GM19372 (cell line): Measurements from ENCODE around the gene ANAPC1.
"Not testable (repeated sequence)": the region's sequence is repeated elsewhere in the genome, so short reads cannot be mapped to it uniquely, and the experiment has no call there.

Source experiments
- ATAC-seq: cut with Tn5 transposase; IDR thresholded peaks from one replicate; pipeline ENCODE4 v1.9.1; 2021; ENCODE audit warnings: mild to moderate bottlenecking, low read depth, moderate library complexity; ENCODE audit not compliant: unreplicated experiment

Gene ANAPC1

DNA sequence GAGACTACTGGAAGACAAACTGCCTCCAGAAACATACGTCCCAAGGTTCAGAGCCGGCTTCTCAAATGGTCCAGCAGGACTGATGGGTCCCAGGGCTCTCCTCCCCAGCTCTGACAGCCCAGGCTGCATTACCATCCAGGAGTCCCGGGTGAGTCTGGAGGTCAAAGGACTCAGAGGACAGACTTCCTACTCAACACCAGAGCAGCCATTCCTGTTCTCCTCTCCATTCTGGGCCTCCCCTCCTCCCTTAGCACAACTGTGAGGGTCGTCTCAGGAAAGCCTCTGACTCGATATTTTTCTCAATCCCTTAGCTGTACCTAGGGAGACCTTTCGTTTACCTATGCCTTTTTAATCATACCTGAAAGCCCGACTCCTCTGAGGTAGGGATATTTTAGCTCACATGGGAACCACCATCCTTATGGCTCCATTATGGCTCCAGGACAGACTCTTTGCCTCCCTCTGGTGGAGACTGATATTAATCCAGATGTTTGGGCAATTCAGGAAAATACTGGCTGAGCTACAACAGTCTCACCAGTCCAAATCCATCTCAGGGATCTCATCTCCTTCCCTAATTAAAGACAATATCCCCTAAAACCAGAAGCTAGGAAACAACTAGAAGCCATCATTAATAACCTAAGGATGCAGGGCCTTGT, 70.9 kb downstream of the ANAPC1 start:
- not testable (repeated sequence) for ATAC-seq

DNA sequence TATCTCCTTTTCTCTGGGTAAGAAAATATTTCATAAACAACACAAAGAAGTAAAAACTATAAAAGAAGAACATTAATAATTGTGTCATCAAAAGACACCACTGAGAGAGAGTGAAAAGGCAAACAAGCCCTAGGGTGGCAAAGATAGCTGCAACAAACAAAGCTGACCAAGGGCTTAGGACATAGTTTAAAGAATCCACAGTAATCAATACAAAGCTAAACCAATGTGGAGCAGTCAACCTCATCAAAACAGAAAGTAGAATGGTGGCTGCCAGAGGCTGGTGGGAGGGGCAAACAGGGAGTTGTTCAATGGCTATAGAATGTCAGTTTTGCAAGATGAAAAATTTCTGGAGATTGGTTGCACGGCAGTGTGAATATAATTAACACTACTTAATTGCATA, 93.4 kb downstream of the ANAPC1 start:
- not testable (repeated sequence) for ATAC-seq

DNA sequence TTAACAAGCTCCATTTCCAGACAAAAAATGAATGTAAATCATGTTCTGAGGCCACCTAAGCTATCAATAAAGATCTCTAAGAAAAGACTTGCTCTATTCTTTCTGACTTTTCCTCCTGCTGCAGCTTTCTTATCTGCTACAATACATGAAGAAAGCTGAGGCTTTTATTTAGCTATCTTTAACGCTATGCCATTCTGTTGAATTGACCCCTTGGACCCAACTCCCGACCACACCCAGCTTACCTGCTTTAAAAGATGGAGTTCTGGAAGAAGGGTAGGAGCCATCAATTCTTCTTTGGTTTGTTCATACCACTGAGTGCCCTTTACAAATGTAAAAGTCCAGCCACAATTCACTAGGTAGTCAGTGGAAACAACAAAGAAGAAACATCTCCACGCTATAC, 99.9 kb downstream of the ANAPC1 start:
- not testable (repeated sequence) for ATAC-seq

DNA sequence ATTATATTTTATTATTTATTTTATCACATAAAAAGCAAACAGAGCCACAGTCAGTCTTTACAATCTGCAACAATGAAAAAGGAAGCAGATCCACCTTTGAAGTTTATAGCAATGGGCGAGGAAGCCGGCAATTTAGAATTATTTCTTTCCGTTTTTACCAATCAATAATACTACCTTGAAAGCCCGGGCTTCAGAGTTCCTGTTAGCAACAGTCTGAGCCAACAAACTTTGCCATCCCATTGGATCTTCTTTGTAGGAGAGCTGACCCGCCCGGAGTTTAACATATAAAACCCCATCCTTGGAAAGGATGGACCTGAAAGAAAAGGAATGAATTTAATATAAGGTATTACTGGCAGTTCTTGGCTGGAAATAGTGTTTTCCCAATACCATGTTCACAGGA, 101.8 kb downstream of the ANAPC1 start:
- not testable (repeated sequence) for ATAC-seq

DNA sequence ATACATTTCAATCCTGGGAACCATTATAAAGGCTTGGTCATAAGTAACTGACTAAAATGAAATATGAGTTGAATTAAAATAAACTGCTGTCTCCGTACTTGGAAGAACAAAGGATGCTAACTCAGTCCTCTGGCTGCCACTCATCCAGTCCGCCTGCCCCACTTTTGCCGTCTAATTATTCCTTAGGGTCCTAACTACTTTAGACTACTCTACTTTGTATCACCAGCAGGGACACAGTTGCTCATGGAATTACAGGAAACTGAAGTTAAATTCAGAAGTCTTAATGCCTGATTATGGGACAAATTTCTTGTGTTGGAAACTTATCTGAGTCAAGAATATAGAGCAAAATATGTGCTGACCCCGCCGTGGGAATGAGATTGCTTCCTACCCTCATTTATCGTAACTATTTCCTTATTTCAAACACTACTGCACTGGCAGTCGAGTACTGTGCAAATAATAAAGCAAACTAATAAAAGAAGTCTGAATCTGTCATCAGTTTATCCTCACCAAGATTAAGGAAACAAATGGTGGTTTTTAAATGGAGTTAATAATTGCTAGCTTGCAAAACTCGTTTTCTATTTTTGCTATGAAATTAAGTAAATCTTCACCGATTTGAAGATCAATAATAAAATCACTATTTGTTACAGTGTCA, 102.4 kb downstream of the ANAPC1 start:
- ATAC-seq: not testable (repeated sequence)

DNA sequence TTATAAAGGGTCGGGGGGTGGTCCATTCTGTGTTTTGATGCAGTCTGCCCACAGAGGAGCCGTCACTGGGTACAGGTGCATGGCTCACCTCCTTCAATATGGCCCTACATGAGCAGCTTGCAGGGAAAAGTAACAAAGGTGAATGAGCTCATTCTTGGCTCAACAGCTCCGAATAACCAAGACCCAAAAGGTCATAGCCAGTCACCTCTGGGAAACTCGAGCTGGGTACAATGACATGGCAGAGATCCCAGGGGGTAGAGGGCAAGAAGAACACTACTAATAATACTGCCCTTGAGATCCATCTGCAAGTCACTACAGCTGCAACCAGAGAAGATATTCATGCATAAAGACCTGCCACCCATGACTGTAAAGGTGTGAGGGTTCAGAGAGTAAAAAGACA, 106.8 kb downstream of the ANAPC1 start:
- not testable (repeated sequence) for ATAC-seq

DNA sequence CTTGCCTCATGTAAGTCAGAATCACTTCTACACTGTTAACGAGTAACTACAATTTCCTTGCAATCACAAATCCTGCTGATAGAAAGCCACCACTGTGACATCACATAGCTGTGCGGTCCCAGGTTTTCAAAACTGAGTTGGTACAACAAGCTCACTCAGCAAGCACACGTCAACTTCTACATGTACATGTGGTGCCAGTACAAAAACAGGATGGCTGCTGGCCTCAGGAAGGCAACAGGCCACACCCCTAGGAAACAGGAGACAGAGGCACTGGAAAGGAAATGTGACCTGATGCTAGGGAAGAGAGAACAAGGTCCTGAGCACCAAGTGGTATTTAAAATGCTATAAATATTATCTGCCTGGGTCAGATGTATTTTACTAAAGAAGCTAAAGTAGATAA, 107.7 kb downstream of the ANAPC1 start:
- ATAC-seq: not testable (repeated sequence)

DNA sequence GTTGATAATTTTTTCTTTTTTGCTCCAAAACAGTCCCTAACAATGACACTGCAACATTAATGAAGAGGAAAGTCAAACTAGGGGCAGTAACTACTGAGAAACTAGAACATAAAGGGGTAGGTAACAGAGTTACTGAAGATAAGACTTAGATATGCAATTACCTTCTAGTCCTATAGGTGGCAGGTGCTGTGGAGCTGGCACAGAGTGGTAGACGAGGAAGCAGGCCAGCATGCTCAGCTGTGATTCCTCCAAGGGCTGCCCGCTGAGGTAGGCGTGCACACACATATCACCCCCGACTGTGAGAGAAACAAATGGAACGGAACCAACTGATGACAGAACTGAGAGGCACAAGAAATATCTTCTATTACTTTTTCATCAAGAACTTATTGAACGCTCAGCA, 111.8 kb downstream of the ANAPC1 start:
- not testable (repeated sequence) for ATAC-seq

DNA sequence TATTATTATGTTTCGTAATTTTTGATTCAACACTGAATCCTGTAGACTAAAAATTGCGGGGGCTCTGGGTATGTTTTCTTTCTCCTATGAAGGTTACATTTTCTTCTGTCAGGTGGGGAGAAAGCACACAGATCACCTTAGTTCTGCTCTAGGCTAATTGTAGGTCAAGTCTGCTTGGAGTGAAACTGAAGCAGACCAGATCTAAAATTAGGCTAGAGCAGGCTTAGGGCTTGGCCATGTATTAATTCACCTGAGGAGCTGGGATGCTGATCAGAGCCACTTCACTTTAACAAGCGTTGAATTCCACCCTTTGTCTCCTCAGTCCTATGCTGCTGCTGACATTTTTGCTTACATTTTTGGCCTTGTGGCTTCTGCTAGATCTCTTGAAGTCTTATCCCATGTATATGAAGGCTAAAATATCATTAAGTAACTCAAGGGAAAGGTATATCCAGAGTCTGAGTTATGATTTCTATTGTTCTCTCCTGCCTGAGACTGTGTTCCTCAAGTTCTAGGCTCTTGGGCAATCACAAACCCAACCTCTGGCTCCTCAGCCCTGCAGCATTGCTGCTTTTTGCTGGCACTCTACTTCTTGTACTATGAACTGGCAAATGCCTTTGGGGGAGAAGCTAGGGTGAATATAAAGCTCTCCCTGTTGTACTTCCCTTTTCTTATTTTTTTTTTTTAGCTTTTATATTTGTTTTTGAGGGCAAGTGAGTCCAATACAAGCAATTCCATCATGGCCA, 112.9 kb downstream of the ANAPC1 start:
- ATAC-seq: not testable (repeated sequence)

DNA sequence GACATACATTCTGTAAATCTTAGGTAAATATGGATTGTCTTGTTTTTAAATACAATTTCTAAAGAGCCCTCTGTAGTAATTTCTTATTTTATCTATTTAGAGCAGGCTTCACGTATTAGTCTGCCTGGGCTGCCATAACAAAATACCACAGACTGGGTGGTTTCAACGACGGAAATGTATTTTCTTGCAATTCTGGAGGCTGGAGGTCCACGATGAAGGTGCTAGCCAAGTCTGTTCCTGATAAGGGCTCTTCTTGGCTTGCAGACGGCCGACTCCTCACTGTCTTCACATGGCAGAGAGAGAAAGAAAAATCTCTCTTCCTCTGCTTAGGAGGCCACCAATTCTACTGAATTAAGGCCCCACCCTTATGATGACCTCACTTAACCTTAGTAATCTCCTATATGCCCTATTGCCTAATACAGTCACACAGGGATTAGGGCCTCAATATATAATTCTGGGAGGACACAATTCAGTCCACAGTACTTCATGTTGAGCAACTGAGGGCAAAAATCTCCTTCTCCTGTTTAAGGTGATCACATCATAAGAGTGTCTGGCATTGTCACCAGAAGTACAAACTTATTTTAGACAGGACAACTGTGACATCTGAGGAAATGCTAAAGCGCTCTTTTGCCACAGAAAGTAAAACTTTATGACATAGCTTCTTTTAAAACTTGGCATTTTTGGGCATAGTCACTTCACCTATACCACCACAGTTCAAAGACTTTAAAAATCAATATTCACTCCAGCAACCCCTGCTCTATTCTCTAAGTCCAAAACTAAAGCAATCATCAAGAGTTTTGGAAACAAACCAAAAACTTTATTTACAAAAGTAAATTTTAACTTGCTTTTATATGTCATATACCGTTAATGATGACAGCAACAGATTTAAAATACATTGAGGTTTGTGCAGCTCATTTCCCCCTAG, 115.5 kb downstream of the ANAPC1 start:
- ATAC-seq: not testable (repeated sequence)

DNA sequence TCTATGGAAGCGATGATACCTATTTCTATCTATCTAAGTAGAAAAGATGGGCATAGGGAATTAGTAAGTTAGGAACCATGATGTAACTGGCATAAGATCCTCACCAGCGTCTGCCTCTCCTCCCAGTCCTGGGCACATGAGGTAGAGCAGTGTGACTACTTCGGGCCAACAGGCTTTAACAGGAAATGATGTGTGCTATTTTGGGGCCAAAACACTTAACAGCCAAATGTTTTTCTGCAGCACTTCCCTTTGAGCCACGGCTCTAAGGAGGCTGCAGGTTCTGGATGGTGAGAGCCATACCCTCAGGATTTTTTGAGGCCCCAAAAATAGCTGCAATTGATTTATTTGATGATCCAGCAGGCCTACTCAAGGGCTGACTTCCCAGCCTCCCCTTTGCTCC, 116.9 kb downstream of the ANAPC1 start:
- ATAC-seq: not testable (repeated sequence)

DNA sequence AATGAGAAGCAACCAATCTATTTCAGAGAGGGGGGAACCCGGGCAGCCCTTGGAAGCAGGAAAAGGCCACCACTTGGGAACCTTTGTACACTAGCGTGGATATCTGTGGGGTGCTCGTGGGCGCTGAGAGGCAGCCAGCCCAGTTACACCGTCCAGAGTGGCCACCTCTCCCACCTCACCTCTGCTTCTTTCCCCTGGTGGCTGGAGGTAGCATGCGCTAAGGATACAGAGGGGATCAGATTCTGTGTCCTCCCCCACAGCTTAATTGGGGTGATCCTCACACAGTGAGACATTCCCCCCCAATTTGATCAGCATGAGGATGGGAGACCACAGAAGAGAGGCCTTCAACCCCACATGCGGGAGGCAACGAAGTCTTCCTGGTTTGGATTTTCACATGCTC, 117.7 kb downstream of the ANAPC1 start:
- ATAC-seq: not testable (repeated sequence)

DNA sequence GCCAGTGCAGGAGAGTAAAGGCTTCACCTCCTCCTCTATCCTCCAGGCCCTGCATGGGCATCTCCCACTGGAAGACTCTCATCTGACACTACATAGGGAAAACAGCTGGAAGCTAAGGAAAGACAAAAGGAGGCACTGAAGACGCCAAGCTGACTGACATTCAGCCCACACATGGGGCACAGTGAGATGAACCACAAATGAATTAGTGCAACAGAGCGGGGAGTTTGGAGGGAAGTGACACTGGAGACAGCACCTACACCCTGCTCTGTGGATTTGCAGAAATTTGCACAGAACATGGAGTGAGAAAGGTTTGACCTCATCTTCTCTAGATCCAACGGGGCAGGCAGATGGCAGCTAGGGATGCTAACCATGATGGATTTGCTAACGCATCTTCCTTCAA, 119.8 kb downstream of the ANAPC1 start:
- not testable (repeated sequence) for ATAC-seq

DNA sequence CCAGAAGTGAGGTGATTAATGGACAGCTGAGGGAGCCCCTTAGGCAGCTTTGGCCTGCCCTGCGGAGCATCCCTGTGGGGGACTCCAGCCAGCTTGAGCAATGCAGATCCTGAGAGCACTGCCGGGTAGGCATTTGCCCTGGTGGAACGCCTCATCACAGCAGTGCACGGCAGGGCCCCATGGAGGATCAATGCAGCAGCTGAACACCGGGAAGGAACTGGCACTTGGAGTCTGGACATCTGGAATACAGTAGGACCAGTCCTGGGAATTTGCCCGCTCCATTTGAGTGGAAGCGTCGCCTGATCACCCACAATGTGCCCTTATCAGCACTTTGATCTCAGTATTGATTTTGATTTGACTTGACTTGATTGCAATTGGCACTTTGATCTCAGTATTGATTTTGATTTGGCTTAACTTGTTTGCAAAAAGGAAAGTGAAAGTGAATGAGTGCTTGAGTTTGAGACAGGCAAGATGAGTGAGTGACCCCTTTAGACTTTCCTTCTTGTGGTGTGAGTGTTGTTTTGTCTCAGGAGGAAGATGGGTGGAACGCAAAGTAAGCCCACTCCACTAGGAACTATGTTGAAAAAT, 123.2 kb downstream of the ANAPC1 start:
- ATAC-seq: not testable (repeated sequence)

DNA sequence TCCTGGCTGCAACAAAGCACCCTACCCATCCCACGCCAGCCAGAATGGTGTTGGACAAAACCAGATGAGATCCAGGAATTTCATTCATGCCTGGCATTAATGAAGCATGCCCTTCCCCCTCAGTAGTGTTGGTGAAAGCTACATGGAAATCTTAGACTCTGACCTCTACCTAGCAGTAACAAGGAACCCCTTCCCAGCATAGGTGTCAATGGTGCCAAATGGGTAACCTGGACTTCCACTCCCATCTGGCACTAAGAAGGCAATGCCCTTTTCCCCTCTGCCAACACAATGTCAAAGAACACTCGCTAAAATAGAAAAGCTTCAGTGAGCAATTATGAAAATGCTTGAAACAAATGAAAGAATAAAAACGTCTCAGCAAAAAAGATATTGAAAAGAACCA, 131.5 kb downstream of the ANAPC1 start:
- ATAC-seq: not testable (repeated sequence)

DNA sequence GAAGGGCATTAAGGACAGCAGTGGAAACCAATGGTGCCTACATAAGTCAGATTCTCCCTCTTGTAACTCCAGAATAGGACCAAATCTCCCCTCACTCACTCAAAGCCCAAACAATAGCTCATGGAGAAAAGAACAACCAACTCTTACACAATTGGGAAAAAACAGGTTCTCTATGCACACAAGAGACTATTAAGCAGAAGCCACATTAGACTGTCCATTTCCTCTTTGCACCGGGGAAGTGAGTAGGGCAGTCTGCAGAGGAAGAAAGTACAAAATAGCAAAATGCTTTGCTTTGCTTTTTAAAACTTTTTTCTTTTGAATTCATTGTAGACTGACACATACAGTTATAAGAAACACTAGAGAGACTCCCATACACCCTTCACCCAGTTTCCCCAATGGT, 133.4 kb downstream of the ANAPC1 start:
- not testable (repeated sequence) for ATAC-seq

DNA sequence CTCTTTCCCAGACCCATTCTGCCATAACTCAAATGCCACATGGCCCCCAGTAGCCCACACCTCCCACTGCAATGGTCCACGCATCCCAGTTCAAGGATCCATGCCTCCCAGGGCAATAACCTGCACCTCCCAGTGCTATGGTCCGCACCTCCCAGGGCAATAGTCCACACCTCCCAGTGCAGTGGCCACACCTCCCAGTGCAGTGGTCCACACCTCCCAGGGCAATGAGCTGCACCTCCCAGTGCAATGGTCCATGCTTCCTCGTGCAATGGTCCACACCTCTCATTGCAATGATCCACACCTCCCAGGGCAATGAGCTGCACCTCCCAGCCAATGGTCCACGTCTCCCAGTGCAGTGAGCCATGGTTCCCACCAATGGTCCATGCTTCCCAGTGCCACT, 135.6 kb downstream of the ANAPC1 start:
- not testable (repeated sequence) for ATAC-seq

DNA sequence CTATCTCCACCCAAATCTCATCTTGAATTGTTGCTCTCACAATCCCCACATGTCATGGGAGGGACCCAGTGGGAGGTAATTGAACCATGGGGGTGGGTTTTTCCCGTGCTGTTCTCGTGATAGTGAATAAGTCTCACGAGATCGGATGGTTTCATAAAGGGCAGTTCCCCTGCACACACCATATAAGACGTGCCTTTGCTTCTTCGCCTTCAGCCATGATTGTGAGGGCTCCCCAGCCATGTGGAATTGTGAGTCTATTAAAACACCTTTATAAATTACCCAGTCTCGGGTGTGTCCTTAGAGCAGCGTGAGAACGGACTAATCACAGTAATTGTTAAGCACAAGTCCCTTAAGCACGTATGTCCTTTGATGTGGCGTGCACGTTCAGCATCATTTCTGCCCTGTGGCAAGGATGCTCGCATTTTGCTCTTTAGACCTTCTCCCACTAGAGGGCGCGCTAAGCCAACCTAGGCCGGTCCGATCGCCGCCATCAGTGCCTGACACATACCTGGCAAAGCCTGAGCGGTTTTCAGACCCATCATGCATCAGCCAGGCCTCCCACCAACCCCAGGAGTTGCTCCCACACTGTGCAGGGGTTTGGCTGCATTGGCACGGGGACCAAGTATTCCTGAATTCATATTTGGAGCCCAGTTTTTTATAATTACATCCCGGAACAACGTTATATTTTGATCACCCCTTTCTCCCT, 136.4 kb downstream of the ANAPC1 start:
- ATAC-seq: not testable (repeated sequence)

DNA sequence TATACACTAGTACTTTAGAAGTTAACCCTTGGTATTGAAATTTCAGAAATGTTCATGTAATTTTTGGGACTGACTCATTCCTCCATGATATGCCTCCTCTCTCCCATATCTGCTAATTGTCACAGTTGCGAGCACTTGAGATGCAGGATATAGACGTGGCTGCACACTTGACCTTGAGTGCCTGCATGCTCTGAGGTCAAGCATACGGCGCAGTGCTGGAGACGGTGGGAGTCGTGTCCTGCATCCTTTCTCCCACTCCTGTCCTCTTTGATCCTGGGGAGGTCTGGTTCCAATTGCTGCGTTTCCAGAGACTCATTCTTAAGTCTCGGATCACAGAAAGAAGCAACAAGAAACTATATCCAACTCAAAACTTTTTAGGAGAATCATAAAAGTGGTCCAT, 139.2 kb downstream of the ANAPC1 start:
- not testable (repeated sequence) for ATAC-seq
